Midbrain (tissue), 1 donor: ENCODE data around the gene FAM180A.

Source experiments
- DNase-seq: peaks from one replicate; lab custom pipeline; 2025; lab: John Stamatoyannopoulos, UW

Gene FAM180A

DNA sequence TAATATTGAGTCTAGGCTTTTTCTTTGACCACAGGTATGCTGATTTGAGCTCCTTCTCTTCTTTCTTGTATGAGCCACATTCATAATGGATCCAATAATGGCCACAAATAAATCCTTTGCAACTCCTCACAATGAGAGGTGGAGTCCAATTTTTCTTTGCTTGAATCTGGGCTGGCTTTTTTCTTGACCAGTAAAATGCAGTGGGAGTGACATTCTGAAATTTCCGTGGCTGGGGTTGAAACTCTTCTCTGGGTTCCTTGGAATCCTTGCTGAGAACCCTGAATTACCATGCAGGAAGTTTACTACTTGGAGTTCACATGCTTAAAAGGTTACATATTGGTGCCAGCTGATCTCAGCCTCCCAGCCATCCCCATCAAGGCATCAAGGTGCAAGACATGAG, 22.4 kb upstream of the FAM180A start:
- DNase-seq = no peak

DNA sequence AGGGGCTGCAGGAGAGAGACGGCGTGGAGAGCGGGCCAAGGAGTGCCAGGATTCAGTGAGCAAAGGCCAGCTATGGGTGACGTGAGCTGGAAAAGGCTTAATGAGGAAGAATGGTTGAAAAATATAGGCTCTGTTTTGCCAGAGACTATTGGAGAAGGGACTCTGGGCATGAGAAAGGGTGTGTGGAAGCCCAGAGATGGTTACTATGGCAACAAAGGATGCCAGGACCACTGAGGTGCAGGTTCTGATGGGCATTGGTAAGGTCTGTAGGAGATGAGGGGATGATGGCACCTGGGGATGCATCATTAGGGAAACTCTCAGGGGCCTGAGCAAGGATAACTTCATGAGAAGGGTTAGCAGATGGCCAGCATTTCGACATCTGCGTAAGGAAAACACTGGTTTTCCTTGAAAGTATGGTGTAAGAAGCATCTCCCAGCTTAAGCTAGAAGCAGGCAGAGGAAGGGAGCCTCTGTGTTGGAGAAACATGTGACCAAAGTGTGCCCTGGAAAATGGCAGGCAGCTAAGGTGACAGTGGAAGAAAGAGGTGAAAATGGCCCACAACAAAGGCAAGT, 21.6 kb upstream of the FAM180A start:
- no peak for DNase-seq

DNA sequence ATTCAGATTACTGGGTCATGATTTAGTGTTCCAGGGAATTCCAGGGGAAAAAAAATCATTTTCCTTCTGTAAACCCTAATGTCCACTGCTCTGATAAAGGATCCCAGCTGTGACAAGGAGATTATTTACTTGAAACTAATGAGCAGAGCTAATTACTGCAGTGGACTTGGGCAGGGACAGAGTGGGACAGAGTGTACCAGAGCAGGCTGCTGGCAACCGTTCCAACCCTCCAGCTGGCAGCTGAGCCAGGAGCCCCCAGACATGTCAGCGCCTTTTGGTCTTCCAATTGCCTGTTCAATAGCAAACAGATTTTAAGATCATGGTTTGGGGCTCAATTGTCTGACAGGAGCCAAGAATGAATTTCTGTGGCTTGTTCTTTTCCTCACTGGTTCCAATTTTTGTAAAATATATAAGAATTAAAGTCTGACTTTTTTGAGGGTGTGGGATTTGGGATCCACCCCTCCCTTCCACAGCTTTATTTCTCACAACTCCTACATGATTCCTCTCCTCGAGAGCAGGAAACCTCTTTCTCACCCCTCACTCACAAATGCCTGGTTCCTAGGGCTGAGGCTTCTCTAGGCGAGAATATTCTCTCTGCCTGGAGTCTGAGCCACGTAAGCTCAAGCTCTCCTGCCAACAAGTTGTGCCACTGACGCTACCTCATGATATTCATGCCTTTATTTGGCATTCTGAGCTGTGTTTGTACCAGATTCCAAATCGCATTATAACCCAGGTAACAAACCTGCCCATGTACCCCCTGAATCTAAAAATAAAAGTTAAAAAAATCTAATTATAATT, 20.6 kb upstream of the FAM180A start:
- DNase-seq = peak; percentile 63

DNA sequence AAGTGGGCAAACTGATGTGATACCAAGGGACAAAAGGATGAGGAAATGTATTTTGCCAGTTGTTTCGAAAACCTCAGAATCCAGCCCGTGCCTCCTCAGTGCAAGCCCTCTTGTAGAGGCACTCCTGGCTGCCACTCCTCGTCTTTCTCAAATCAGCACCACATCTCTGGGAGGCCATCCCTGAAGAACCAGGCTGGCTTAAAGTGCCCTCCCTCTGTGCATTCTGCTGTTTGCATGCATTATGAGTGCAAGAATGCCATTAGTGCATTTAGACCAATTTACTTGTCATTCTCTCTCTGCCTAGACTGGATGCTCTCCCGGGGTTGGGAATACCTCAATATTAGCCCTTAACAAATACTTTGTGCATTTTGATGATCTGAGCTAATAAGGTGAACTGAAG, 19.9 kb upstream of the FAM180A start:
- DNase-seq = no peak

DNA sequence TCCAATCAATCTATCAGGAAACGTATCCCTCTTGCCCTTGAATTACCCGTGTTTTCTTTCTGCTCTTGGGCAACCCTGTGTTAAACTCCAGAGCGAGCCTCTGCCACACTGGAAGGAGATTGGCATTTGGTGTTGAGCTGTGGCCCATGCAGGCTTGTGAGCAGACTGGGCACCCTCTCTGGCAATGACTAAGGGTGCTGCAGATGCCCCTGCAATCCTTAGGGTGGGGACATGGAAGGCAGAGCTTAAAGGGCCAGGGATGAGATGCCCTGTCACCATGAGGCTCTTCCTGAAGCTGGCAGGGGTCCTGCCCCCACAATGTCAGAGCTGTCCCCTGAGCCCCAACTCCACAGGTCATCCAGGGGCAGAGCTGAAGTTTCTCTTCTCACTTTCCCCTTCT, 19.5 kb upstream of the FAM180A start:
- no peak for DNase-seq

DNA sequence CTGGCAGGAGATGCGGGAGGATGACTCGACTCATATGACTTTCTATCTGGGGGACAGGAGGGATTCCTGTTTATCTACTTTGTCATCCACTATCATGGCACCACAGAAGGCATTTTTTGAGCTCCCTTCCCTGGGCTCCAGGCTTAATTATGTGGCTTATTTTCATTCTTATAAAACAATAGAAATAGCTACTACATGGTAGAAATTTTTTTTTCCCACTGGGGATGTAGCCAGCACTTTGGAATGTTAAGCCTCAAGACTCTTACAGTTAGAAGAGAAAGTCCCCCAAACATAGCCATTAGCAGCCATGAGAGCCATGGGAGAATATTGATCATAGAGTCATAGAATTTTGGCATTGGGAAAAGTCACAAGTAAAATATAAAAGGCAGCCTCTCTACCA, 14.6 kb upstream of the FAM180A start:
- DNase-seq = no peak

DNA sequence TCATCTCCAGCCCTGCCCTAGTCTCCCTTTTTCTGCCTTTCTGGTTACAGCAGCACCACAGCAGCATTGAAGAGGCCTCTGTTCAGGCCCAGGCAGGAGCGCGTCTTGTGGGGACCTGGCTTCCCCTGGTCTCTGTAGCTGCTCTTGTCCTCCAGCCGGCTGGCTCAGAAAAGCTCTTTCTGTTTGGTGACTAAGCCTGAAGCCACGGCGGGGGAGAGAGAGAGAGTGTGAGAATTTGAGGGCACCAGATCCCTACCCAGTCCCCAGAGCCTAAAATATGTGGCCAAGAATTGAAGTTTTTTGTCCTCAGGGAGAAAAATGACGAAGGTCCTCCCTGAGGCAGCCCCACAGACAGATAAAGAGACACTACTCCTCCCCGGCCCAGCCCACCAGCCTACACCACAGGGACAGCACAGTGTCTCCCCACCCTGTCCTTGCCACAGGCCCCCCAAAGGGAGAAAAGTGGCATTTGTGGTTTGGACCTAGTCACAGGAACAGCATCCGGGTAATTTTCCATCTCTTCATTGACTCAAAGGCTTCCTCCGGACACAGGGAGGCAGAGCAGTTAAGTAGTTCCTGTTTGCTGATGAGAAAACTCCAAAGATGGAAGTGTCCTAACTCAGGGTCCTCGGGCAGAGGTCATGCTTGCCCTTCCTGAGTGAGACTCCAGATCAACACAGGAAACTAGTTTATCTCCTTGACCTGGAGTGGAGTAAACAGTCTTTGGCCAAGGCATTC, 13.3 kb upstream of the FAM180A start:
- no peak for DNase-seq

DNA sequence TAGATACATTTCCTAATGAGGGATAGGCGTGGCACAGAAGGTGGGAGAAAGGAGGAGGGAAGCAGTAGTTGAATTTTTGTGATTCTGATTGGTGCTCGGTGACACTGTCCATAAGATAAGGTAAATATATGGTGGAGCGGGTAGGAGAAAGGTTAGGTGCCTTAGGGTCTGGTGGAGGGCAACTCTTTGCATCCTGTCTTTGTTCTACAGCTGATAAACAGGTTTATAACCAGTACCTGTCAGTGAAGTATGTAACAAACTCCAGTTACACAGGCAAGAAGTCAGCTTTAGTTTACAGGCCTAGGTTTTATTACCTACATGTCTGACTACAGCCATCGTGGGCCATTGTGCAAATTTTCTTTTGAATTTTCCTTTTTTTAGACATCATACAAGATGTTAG, 10.9 kb upstream of the FAM180A start:
- DNase-seq = no peak

DNA sequence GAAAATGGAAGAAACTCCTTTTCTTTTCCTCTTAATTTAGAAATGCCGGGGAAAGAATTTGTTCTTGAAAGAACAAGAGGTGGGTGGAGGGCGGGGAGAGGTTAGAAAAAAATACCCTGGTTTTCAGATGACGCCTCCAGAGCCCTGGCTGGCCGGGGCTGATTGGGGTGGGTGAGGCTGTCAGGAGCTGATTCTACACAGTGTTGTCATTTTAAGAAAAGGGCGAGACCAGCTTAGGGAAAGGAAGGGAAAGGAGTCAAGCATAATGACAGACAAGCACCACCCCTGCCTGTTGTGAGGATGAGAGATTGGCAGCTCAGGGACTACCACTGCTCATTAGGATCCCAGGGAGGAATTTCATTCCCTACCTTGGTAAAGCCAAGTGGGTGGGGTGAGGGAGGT, 9.9 kb upstream of the FAM180A start:
- no peak for DNase-seq

DNA sequence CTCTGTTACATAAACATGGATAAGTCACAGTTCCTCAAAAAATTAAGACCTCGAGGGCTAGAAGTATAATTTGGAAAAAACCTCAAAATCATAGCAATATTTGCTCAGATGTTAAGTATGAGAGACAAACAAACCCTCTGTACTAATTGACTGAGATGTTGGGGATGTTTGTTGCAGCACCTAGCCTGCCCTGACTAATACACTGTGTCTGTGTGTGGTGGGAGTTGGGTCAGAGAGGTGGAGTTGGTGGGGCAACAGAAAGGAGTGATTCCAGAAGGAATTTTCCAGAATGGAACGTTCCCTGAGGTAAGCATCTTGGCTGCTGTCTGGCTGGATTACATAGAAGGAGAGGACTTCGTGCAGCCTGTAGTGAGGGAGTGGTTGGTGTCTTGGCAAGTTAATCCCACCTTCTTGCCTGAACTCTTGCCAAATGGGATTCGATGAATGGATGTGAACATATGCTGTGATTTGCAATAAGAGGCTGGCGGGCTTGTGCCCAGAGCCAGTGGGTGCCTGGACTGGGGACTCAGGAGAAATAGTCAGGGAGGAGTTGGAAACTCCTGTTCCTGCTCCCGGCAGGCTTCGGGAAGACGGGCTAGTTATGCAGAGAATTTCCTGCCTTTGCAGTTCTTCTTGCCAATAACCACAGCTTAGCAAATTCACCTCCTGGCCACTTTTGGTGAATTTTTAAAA, 9.3 kb upstream of the FAM180A start:
- DNase-seq = no peak

DNA sequence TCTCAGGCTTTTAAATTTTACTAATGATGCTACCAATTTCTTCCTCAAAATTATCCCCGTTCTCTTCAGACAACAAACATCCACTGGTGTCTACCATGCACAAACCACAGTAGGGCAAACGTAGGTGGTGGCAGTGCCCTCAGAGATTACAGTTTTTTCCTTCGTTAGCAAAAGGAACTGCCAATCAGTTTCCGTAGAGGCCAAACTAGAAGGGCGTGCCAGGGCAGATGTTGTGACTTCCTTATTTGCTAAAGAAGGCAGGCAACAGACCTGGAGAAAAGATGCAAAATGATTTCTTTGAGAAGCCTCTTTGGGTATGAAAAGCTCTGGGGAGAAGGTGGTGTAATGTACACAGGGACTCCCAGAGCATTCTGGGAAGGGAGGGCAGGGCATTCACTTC, 7.6 kb upstream of the FAM180A start:
- no peak for DNase-seq

DNA sequence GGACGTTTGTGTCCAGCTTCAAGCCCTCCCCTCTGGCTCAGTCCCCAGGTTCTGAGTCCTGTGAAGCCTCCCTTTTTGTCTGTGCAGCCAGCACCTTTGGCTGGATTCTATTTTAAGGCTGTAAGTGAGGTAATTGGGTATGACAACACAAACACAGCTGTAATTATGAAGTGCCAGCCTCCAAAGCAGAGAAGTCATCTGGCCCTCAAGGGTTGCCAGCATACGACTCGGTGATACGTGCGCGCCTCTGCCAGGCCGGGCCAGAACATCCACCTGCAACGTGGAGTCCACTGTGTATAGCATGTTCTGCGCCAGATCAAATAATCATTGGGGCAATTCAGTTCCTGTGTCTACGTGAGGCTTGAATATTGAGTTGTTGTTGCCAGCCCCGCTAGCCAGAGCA, 6.7 kb upstream of the FAM180A start:
- no peak for DNase-seq

DNA sequence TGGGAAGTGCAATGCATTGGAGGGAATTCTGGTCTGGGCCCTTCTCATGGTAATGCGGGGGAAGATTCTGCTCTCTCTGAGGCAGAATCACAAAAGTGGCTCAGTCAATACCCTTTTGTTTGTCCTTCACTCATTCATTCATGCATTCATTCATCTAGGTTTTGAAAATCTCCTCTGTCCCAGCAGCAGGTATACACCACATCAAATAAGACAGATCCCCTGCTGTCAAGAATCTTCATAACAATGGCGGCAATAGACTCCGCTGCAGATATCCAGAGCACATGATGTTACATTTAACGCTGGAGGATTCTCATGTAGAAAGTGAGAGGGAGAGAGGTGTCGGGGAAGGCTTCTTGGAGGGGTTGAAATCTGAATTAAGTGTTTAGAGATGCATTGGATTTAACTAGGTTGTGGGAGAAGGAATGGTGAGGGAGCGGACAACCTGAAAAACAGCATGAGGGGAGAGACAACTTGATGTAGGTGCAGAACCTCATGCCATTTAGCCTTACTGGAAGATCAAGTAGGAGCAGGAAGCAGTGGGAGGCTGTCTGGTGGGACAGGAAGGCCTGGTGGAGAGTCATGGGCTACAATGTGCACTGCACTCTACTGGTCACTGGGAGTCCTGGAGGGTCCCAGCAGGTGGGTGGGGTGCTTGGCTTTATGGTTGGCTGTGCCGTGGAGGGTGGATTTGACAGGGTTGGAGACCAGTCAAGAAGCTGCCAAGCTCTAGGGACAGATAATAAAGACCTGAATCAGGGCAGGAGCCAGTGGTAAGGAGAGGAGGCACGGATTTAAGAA, 5.2 kb upstream of the FAM180A start:
- DNase-seq = no peak

DNA sequence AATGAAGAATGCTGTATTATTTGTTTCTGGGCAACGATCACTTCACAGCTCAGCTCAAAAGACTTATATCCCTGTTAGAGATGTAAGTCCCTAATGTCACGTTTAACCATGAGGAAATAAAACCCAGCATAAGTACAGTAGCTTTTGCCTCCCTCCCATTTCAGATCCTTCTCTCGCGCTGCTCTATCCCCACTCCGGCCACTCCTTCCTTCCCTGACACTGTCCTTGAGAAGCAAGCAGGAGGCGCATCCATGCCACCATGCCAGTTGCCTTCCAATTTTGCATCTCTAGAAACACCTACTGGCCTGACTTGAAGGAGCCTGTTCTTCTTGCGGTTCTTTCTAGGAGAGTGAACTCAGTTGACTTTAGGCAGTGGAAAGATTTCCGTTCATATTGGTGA, 1.2 kb downstream of the FAM180A start:
- no peak for DNase-seq

DNA sequence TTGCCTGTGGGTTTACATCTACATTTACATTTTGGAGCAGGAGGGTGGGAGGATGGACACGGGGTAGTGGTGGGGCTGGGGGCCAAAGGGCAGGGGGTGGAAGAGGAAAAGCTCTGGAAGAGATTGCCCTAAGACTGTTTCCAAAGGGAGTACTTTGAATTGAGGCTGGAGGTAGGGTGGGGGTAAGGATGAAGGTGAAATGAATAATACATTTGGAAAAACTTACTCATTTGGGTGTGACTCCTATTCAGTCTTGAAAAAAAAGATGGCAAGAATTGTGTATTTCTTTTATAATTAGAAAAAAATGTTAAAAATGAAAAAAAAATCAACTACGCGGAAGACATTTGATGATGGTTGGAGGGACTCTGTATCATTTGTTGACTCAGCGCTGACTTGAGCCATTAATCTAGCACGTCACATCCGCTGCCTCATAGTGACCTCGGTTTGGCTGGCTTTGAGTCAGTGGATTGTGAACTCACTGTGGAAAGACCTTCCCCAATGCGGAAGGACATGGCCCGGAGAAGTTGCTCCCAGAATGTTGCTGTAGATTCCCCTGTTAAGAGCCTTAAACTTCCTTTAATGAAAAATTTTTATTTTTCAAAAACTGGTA, 2.8 kb downstream of the FAM180A start:
- no peak for DNase-seq

DNA sequence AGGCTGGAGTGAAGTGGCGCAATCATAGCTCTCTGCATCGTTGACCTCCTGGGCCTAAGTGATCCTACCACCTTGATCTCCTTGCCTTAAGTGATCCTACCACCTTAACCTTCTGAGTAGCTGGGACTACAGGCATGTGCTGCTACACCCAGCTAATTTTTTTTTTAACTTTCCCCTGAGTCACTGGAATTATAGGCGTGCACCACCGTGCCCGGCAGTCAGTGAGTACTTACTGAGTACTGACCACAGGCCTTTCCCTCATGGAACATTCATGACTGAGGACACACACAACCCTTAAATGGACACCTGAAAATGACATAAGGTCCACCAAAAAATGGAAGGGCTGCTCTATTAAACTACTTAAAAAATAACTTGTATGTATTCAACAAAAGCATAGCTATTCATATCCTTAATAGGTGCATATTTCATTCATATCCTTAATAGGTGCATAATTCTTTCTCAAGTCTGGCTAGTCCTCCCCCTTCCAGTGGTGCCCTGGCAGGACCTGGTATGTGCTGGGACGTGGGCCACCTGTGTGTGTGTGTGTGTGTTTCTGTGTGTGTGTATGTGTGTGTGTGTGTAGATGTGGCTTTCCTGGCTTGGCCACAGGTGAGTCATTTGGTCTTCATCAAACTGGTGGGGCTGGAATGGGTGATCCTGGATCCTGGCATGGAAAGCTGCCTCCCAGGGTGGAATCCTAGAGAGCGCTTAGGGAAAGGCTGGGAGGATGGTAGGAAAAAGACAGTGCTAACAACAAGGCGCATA, 3.5 kb downstream of the FAM180A start:
- DNase-seq = no peak

DNA sequence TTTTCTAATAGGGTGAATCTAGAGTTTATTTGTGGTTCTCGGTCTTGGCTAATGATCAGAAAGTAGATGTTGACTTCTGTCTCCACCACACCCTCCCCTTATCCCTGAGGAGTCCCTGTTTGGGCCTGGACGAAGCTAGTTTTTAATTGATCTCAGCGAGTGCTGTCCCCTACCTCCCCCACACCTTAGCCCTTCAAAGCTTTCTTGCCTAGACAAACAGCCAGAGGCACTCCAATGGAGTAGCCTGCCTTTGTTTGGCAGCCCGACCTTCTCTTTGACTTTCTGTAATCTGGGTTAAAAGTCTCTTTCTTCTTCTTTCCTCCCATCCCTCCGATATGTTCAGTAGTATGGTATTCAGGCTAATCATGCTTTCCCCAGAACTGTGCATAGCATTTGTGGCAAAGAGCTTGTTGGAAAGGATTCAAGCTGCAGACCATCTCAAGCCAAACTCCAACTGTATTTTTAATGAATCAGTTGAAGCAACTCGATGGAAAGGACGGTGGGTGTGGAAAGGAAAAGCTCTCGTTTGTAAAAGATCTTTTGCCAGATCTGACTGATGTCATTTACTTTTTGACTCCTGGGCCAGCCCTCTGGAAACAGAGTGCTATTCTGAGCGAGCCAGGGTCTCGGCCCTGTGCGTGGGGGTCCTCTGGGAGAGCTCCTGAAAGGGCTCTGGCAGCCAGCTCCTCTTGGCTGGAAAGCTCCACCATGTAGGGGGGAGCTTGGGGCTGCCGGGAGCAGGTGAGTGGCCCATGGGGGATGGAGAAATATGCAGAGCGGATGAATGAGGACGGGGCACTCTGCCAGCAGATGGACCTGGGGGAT, 4.5 kb downstream of the FAM180A start:
- DNase-seq = no peak

DNA sequence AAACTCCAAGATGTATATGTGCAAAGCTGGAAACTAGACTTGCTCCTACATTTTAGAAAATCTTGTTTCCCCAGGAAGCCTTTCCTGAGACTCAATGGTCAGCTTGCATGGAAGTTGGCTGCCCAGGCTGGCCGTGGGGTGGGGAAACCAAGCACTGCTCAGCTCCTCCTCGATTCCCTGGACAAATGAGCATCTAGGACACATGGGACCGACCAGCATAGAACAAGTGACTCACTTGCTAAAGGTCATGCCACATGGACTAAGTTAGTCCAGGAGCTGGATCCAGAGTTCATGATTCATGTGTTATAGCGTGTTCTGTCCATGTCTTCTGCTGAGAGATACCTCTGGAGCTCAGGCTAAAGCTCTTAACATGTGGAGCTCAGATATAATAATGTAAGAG, 6.2 kb downstream of the FAM180A start:
- no peak for DNase-seq

DNA sequence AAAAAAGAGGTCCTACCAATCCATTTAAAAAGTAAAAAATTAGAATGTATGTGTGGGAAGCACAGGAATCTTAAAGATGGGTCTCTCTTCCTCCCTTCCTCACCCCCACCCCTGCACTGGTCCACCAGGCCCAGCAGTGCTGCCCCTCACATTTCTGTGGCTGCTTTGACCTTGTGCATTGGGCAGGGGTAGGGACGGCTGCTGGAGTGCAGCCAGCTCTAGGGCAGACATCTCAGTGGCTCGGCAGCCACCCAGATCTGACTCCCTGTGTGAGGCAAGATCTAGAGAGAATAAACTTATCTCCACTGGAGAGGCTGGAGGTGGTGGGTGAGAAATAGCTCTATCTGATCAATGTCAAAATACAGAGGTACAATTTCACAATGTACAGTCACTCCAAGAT, 6.7 kb downstream of the FAM180A start:
- DNase-seq = no peak

DNA sequence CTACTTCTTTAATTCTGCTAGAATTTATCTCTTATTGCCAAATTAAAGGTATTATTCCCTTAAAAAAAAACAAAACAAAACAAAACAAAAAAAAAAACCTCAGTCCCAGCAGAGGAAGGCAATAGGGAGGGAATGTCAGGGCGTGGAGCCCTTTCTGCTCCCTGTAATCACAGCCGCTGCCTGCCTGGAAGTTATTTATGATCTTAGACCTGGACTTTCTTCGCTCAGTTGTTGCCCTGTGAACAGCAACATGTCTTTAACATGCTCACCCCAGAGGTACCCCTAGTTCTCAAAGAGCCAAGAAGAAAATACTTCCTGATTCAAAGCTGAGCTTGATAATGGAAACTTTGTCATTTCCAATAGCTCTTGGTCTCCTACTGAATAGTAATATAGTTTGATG, 7.7 kb downstream of the FAM180A start:
- no peak for DNase-seq
